Gastroesophageal sphincter (tissue), 4 donors: ENCODE data around the gene OTOA. TPM values are rescaled to one million over a fixed set of nuclear protein-coding genes. Genes with fewer than 3 reads are reported as not detected.

Source experiments
- ATAC-seq: fragments of 150-250 bp; one replicate; pipeline ENCODE4 v1.9.1; 2016; ENCODE audit warnings: mild to moderate bottlenecking, moderate library complexity
- H3K27ac ChIP-seq, 4 donors: fragments of 200-600 bp; sonication (generic) in 3 of 4; 1 replicate in 3 of 4; 2 replicates in 1 of 4; pipeline ENCODE4 v1.5.1; 2016 to 2019
- H3K27me3 ChIP-seq: fragments of 200-600 bp; sonication (generic); one replicate; pipeline ENCODE4 v1.5.1; 2019
- H3K36me3 ChIP-seq, 2 donors: fragments of 200-600 bp; sonication (generic); one replicate each; pipeline ENCODE4 v1.5.1; 2019; ENCODE audit warnings: control low read depth in 1 of 2
- H3K4me1 ChIP-seq, 3 donors: fragments of 200-600 bp; sonication (generic); 1 replicate in 2 of 3; 2 replicates in 1 of 3; pipeline ENCODE4 v1.5.1; 2016 to 2019; ENCODE audit warnings: control low read depth in 2 of 3
- H3K4me3 ChIP-seq, 2 donors: fragments of 200-600 bp; sonication (generic); one replicate each; pipeline ENCODE4 v1.5.1; 2019; ENCODE audit warnings: mild to moderate bottlenecking in 1 of 2, moderate library complexity in 1 of 2
- H3K9me3 ChIP-seq, 3 donors: fragments of 200-600 bp; sonication (generic); one replicate each; pipeline ENCODE4 v1.5.1; 2017 to 2019; ENCODE audit warnings: control low read depth in 2 of 3
- EP300 ChIP-seq: sonication (generic); formaldehyde crosslinking; IDR thresholded peaks from one replicate; pipeline ENCODE4 v1.6.1; 2017; ENCODE audit warnings: antibody characterized with exemption, mild to moderate bottlenecking
- POLR2A ChIP-seq, 2 donors: fragments of 450-650 bp; IDR thresholded peaks; one replicate each; pipeline ENCODE4 v1.6.1; 2017; ENCODE audit warnings: antibody characterized with exemption in 2 of 2, mild to moderate bottlenecking in 2 of 2, moderate library complexity in 1 of 2
- POLR2AphosphoS5 ChIP-seq: sonication (generic); formaldehyde crosslinking; IDR thresholded peaks from one replicate; pipeline ENCODE4 v1.6.1; 2017; ENCODE audit warnings: antibody characterized with exemption
- WGBS, 2 donors: methylation state at CpG; one replicate each; pipeline ENCODE4 v1.1.5; 2018; ENCODE audit warnings: low coverage in 1 of 2; 5-methylcytosine and 5-hydroxymethylcytosine counted together
- total RNA-seq, 4 donors: library from RNA; depleted of rRNA; stranded (reverse); fragments of >200 nt; gene quantifications; one replicate each; pipeline ENCODE4 v1.1.0, GENCODE V29; 2016
- TF ChIP-seq, protein P1 (sequence below), 4 experiments: fragments of 200-600 bp in 2 of 4; fragments of 450-650 bp in 2 of 4; sonication (generic) in 1 of 4; IDR thresholded peaks; one replicate each; pipeline ENCODE4 v1.5.1; 2017 to 2019; ENCODE audit warnings: antibody characterized with exemption in 4 of 4, mild to moderate bottlenecking in 2 of 4, moderate library complexity in 2 of 4

Gene OTOA
- total RNA-seq, 4 donors from 2014 or later = 0.54 TPM; not detected in 3

DNA sequence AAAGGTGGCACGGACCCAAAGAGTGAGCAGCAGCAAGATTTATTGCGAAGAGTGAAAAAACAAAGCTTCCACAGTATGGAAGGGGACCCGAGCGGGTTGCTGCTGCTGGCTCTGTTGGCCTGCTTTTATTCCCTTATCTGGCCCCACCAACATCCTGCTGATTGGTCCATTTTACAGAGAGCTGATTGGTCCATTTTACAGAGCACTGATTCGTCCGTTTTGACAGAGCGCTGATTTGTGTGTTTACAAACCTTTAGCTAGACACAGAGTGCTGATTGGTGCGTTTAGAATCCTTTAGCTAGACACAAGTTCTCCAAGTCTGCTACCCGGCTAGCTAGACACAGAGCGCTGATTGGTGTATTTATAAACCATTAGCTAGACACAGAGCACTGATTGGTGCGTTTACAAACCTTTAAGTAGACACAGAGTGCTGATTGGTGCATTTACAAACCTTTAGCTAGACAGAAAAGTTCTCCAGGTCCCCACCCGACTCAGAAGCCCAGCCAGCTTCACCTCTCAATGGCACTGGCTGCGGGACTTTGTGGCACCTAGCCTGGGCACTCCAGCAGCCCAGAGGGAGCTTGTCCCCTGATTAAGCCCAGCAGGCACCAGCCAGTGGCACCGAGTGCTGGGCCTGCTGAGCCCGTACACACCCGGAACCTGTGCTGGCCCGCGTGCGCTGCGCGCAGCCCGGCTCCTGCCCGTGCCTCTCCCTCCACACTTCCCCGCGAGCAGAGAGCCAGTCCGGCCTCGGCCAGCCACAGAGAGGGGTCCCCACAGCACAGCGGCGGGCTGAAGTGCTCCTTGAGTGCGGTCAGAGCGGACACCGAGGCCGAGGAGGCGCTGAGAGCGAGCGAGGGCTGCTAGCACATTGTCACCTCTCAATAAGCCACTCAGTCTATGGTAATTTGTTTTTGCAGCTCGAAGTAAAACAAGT, 26.5 kb upstream of the OTOA start:
- WGBS, 2 donors = 87 to 100% methylated on average over 1 to 10 of the region's 37 CpGs
- H3K36me3 ChIP-seq = peaks cover 0 to 39% of the 10 kb centered on the region in 2 donors
- no peak for TF ChIP-seq EP300
- no peak for TF ChIP-seq POLR2AphosphoS5
- no peak for TF ChIP-seq POLR2A (IDR thresholded peaks at IDR 0.05)
- TF ChIP-seq, protein P1, sequence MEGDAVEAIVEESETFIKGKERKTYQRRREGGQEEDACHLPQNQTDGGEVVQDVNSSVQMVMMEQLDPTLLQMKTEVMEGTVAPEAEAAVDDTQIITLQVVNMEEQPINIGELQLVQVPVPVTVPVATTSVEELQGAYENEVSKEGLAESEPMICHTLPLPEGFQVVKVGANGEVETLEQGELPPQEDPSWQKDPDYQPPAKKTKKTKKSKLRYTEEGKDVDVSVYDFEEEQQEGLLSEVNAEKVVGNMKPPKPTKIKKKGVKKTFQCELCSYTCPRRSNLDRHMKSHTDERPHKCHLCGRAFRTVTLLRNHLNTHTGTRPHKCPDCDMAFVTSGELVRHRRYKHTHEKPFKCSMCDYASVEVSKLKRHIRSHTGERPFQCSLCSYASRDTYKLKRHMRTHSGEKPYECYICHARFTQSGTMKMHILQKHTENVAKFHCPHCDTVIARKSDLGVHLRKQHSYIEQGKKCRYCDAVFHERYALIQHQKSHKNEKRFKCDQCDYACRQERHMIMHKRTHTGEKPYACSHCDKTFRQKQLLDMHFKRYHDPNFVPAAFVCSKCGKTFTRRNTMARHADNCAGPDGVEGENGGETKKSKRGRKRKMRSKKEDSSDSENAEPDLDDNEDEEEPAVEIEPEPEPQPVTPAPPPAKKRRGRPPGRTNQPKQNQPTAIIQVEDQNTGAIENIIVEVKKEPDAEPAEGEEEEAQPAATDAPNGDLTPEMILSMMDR (IDR thresholded peaks at IDR 0.05) = no peak
- no peaks in the 10 kb centered on the region for H3K4me1 ChIP-seq
- H3K4me3 ChIP-seq = no peak overlapping the region
- ATAC-seq = no peak
- no peak overlapping the region for H3K27ac ChIP-seq
- no peaks in the 10 kb centered on the region for H3K27me3 ChIP-seq
- H3K9me3 ChIP-seq = no peaks in the 10 kb centered on the region

DNA sequence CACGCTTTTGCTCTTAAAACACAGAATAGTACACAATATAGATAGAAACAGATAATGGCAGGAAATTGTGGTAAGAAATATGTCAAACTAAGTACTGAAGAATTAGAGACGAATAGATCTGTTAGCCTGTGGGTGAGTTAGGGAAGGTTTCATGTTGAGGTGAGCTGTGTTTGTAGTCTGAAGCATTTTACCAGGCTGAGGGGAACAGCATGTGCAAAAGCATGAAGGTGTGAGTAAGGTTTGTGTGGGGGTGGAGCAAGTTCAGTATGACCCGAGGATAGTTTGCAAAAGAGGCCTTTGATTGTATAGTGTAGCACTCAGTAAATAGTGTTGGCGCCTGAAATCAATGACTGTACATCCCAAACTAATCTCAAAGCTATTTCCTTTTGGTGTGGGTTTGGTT, 25.2 kb upstream of the OTOA start:
- 68 to 72% methylated on average over 4 of the region's 4 CpGs for WGBS, 2 donors
- TF ChIP-seq POLR2A (IDR thresholded peaks at IDR 0.05) (no peak), EP300 (no peak), POLR2AphosphoS5 (no peak)
- TF ChIP-seq, protein P1 (IDR thresholded peaks at IDR 0.05) = no peak
- H3K4me1 ChIP-seq = peaks cover 0 to 11% (median 0%) of the 10 kb centered on the region in 3 donors
- no peak overlapping the region for H3K27ac ChIP-seq
- H3K4me3 ChIP-seq = no peak overlapping the region
- ATAC-seq = no peak
- no peaks in the 10 kb centered on the region for H3K9me3 ChIP-seq
- peaks cover 0 to 34% of the 10 kb centered on the region in 2 donors for H3K36me3 ChIP-seq
- H3K27me3 ChIP-seq = no peaks in the 10 kb centered on the region

DNA sequence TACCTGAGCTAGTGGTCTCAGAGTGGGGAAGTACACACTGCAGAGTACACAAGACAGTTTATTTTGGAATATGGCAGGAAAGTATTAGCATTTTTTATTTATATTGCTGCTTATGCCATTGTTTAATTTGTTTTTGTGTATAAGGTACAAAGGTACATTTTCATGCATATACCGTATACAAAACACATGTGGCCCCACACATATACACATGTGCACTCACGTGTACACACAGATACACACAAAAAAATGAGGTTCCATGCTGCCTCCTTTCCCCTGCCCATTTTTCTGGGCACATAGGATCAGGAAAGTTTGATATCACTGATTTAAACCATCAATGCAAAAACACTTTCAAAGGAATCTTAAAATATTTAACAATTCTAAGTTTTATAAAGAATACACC, 24.3 kb upstream of the OTOA start:
- no peaks in the 10 kb centered on the region for H3K9me3 ChIP-seq
- TF ChIP-seq POLR2AphosphoS5 (no peak), EP300 (no peak), POLR2A (IDR thresholded peaks at IDR 0.05) (no peak)
- TF ChIP-seq, protein P1 (IDR thresholded peaks at IDR 0.05) = no peak

DNA sequence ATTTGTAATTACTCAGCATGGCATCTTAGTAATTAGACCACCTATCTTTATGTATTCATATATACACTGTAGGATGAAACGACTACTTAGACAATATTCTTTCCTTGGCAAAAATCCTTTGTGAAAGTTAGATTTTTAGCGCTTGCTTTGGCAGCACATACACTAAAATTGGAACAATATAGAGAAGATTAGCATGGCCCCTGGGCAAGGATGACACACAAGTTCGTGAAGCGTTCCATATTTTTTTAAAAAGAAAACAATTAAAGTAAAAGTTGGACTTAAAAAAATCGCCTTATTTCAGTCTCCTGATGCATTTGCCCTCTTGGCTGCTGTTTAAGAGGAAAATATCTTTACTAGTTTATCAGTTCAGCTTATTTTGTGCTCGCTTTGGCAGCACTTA, 21.9 kb upstream of the OTOA start:
- H3K27ac ChIP-seq = no peak overlapping the region
- no peak for ATAC-seq

More for the DNA sequence above, 24.3 kb upstream of the OTOA start:
- Histone ChIP-seq H3K4me3 (no peak overlapping the region), H3K36me3 (peaks cover 0 to 26% of the 10 kb centered on the region in 2 donors), H3K27ac (no peak overlapping the region), H3K4me1 (peaks cover 0 to 14% (median 0%) of the 10 kb centered on the region in 3 donors), H3K27me3 (no peaks in the 10 kb centered on the region)
- WGBS, 2 donors = 82 to 100% methylated on average over 1 to 2 of the region's 2 CpGs
- no peak for ATAC-seq

More for the DNA sequence above, 21.9 kb upstream of the OTOA start:
- Histone ChIP-seq H3K27me3 (no peaks in the 10 kb centered on the region), H3K4me3 (no peak overlapping the region), H3K9me3 (no peaks in the 10 kb centered on the region), H3K4me1 (peaks cover 0 to 36% (median 4%) of the 10 kb centered on the region in 3 donors), H3K36me3 (peaks cover 0 to 7% of the 10 kb centered on the region in 2 donors)
- 61 to 74% methylated on average over 6 of the region's 6 CpGs for WGBS, 2 donors
- TF ChIP-seq EP300 = no peak
- TF ChIP-seq POLR2A (IDR thresholded peaks at IDR 0.05) = no peak
- TF ChIP-seq POLR2AphosphoS5 = no peak
- TF ChIP-seq, protein P1 (IDR thresholded peaks at IDR 0.05) = no peak
